ENCODE measurements around the gene CCHCR1.

Gene CCHCR1

DNA sequence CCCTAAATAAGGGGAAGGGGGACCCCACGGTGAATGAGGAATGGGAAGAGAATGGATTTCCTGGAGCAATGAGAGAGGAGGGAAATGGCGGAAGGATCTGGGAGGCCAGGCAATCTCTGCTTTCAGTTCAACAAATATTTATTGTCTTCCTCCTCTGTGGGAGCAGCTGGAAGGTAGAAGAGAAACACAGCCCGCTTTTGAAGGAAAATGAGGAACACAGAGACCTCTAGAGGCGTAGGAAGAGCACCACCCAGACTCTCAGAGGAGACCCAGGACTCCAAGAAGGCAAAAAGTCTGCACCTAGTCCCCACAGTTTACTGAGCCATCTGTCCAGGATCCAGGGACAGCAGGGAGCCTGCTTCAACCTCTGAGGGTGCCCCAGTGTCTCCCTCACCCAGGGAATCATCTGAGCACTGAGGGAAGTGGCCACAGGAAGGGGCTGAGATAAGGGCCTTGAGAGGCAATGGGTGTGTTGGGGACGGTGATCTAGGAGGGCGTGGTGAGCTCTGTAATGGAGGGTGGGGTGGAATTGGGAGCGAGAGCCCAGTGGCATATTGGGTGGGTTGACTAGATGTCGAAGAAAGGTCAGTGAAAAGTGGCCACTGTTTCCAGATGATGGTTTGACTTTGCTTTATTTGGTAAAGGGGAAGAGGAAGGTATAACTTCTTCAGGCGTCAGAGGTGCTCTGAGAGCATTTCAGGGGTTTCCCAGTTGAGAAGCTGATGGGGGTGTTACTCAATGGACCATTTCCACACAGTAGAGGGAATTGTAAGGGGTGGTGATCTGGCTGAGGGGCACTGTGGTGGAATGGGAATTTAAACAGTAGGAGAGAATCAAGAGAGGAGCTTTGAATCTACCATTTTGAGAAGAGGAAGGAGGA, 42.4 kb downstream of the CCHCR1 start:
- no peak overlapping the region for H3K4me3 ChIP-seq (ENCODE audit: low read length)
- TF ChIP-seq, protein P1, sequence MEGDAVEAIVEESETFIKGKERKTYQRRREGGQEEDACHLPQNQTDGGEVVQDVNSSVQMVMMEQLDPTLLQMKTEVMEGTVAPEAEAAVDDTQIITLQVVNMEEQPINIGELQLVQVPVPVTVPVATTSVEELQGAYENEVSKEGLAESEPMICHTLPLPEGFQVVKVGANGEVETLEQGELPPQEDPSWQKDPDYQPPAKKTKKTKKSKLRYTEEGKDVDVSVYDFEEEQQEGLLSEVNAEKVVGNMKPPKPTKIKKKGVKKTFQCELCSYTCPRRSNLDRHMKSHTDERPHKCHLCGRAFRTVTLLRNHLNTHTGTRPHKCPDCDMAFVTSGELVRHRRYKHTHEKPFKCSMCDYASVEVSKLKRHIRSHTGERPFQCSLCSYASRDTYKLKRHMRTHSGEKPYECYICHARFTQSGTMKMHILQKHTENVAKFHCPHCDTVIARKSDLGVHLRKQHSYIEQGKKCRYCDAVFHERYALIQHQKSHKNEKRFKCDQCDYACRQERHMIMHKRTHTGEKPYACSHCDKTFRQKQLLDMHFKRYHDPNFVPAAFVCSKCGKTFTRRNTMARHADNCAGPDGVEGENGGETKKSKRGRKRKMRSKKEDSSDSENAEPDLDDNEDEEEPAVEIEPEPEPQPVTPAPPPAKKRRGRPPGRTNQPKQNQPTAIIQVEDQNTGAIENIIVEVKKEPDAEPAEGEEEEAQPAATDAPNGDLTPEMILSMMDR (conservative IDR thresholded peaks at IDR 0.05; ENCODE audit: low read depth, low read length) = peak; percentile 29
- DNase-seq (ENCODE audit: low read depth) = no peak

- no peak within 1 kb of the TSS for H3K4me3 ChIP-seq (ENCODE audit: low read length)
- TF ChIP-seq, protein P1 (conservative IDR thresholded peaks at IDR 0.05; ENCODE audit: low read depth, low read length) = no peak
- peak; percentile 75 for DNase-seq (ENCODE audit: low read depth)
Measured at GRCh38 chr6:31114541-31114878, 43.1 kb downstream of the CCHCR1 start, which contains the start of gene PSORS1C1. PSORS1C1 (plus strand) TSS chr6:31114800; CDS start chr6:31129633, 14,833 bp downstream.

GRCh38 chr6:31113861-31114540, 43.6 kb downstream of the CCHCR1 start:
- TF ChIP-seq, protein P1 (conservative IDR thresholded peaks at IDR 0.05; ENCODE audit: low read depth, low read length) = no peak
- H3K4me3 ChIP-seq (ENCODE audit: low read length) = no peak overlapping the region
- no peak for DNase-seq (ENCODE audit: low read depth)

GRCh38 chr6:31112478-31112877, 45.1 kb downstream of the CCHCR1 start, which contains the start of gene C6orf15:
C6orf15 (minus strand) TSS chr6:31112575; CDS start chr6:31112555, 20 bp downstream.
- no peak for DNase-seq (ENCODE audit: low read depth)

DNA sequence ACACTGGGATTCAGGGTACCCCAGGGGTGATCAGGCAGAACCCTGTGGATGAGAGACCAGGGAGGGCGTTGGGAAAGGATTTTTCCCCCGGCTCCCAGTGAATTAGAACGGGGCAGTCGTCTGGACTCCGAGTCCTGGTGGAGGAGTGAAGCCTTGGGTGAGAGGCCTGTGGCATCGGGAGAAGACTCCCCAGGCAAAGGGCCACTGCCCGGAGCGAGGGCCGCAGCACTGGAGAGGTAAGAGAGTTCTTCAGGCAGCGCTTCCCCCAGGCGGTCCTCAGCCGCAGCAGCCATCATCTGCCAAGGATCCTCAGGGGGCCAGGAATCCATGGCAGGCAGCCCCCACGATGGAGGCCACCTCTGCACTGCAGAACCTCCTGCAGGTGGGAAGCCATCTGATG, 45.9 kb downstream of the CCHCR1 start:
- no peak overlapping the region for H3K4me3 ChIP-seq (ENCODE audit: low read length)
- TF ChIP-seq, protein P1 (conservative IDR thresholded peaks at IDR 0.05; ENCODE audit: low read depth, low read length) = no peak
- no peak for DNase-seq (ENCODE audit: low read depth)

More at GRCh38 chr6:31112478-31112877, 45.1 kb downstream of the CCHCR1 start, which contains the start of gene C6orf15:
- no peak within 1 kb of the TSS for H3K4me3 ChIP-seq (ENCODE audit: low read length)
- TF ChIP-seq, protein P1 (conservative IDR thresholded peaks at IDR 0.05; ENCODE audit: low read depth, low read length) = no peak

DNA sequence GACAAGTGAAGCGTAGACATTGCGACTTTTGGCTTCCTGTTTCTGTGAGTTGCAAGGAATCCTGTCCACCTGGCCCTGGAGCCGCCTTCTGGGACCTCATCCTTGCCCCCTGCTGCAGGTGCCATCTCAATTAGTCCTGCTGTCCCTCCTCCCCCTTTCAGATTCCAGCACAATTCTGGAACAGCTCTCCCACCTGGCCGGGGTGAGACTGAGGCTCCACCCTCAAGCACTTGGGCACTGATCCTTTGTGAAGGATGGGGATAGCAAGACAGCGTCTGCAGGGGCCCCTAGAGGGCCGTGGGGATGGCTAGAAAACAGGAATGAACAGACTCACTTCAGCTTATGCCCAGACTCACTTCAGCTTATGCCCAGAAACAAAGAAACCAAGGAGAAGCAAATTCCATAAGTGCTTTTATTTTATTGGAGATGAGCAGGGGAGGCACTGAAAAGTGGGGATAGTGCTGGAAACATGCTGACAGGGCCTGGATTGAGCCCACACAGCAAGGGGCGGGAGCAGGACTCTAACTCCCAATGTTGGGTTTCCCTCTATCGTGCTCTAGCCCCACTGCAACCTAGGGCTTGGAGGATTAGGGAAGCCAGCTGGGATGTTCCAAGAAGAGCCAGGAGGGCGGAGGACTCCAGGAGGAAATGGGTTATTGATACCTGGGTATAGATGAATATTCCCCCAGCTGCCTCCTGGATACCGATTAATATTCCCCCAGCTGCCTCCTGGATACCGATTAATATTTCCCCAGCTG, 46.6 kb downstream of the CCHCR1 start:
- TF ChIP-seq, protein P1 (conservative IDR thresholded peaks at IDR 0.05; ENCODE audit: low read depth, low read length) = no peak
- H3K4me3 ChIP-seq (ENCODE audit: low read length) = no peak overlapping the region
- no peak for DNase-seq (ENCODE audit: low read depth)

Measured in retinal pigment epithelial cell (primary cell).